ENCODE results near the gene SPTBN4.
"Not testable (repeated sequence)": the region's sequence is repeated elsewhere in the genome, so short reads cannot be mapped to it uniquely, and the experiment has no call there.

The SPTBN4 gene

GRCh38 chr19:40457953-40458596 lies 8.7 kb upstream of the SPTBN4 start:
- H3K4me3 ChIP-seq (ENCODE audit: control insufficient read depth, low read depth, low read length) = no peak overlapping the region
- no peak for DNase-seq (ENCODE audit: low read depth)
- no peak for TF ChIP-seq CTCF (IDR thresholded peaks at IDR 0.05; ENCODE audit: control insufficient read depth, insufficient read depth, low read depth, low read length, missing control alignments)

- TF ChIP-seq CTCF (IDR thresholded peaks at IDR 0.05; ENCODE audit: control insufficient read depth, insufficient read depth, low read depth, low read length, missing control alignments) = no peak
- H3K4me3 ChIP-seq (ENCODE audit: control insufficient read depth, low read depth, low read length) = no peak overlapping the region
- no peak for DNase-seq (ENCODE audit: low read depth)
Observed at GRCh38 chr19:40458597-40458974, 8.2 kb upstream of the SPTBN4 start.

- no peak for TF ChIP-seq CTCF (IDR thresholded peaks at IDR 0.05; ENCODE audit: control insufficient read depth, insufficient read depth, low read depth, low read length, missing control alignments)
- no peak overlapping the region for H3K4me3 ChIP-seq (ENCODE audit: control insufficient read depth, low read depth, low read length)
- DNase-seq (ENCODE audit: low read depth) = no peak
Observed at GRCh38 chr19:40460185-40460584, 6.6 kb upstream of the SPTBN4 start.

GRCh38 chr19:40461669-40462221 lies 5.1 kb upstream of the SPTBN4 start:
- TF ChIP-seq CTCF (IDR thresholded peaks at IDR 0.05; ENCODE audit: control insufficient read depth, insufficient read depth, low read depth, low read length, missing control alignments) = no peak
- H3K4me3 ChIP-seq (ENCODE audit: control insufficient read depth, low read depth, low read length) = no peak overlapping the region
- DNase-seq (ENCODE audit: low read depth) = no peak

GRCh38 chr19:40463587-40464037 lies 3.2 kb upstream of the SPTBN4 start:
- not testable (repeated sequence) for H3K4me3 ChIP-seq (ENCODE audit: control insufficient read depth, low read depth, low read length); DNase-seq (ENCODE audit: low read depth)

- peak; percentile 91 for TF ChIP-seq CTCF (IDR thresholded peaks at IDR 0.05; ENCODE audit: control insufficient read depth, insufficient read depth, low read depth, low read length, missing control alignments)
- peak overlapping the region; percentile 61 for H3K4me3 ChIP-seq (ENCODE audit: control insufficient read depth, low read depth, low read length)
- peak; percentile 73 for DNase-seq (ENCODE audit: low read depth)
Observed at GRCh38 chr19:40464059-40465024, 2.5 kb upstream of the SPTBN4 start.
